GM18873 (cell line): ENCODE results near the gene MRPL41.
"Not testable (repeated sequence)": the region's sequence is repeated elsewhere in the genome, so short reads cannot be mapped to it uniquely, and the experiment has no call there.

Source experiments
- ATAC-seq: cut with Tn5 transposase; IDR thresholded peaks from one replicate; pipeline ENCODE4 v1.9.1; 2021; ENCODE audit warnings: mild to moderate bottlenecking, moderate library complexity, moderate number of reproducible peaks; ENCODE audit not compliant: unreplicated experiment, low FRiP score

The MRPL41 gene

GRCh38 chr9:137581361-137582285, 29.9 kb downstream of the MRPL41 start:
- no peak for ATAC-seq

GRCh38 chr9:137582286-137582860, 30.7 kb downstream of the MRPL41 start:
- ATAC-seq, result no peak

GRCh38 chr9:137583347-137583746, 31.7 kb downstream of the MRPL41 start:
- ATAC-seq, result no peak

- no peak for ATAC-seq
These were observed 32.3 kb downstream of the MRPL41 start for GRCh38 chr9:137583957-137584356.

GRCh38 chr9:137586854-137587253, 35.2 kb downstream of the MRPL41 start:
- ATAC-seq, result no peak

- no peak for ATAC-seq
These were observed 36.6 kb downstream of the MRPL41 start for GRCh38 chr9:137588311-137588710.

GRCh38 chr9:137588891-137589290, 37.2 kb downstream of the MRPL41 start:
- ATAC-seq, result no peak

GRCh38 chr9:137589441-137590122, 37.9 kb downstream of the MRPL41 start:
- ATAC-seq, result no peak

GRCh38 chr9:137590123-137590468, 38.4 kb downstream of the MRPL41 start:
- no peak for ATAC-seq

GRCh38 chr9:137590469-137591383, 39.0 kb downstream of the MRPL41 start, which contains the start of gene ZMYND19:
Gene ZMYND19, minus strand, starts transcription at chr9:137590512. Its CDS starts 249 bp downstream, at chr9:137590263.
- peak; percentile 57 for ATAC-seq

- ATAC-seq, result no peak
These were observed 41.1 kb downstream of the MRPL41 start for GRCh38 chr9:137592767-137593166.

GRCh38 chr9:137593176-137593575, 41.5 kb downstream of the MRPL41 start:
- no peak for ATAC-seq

GRCh38 chr9:137596577-137596976, 44.9 kb downstream of the MRPL41 start:
- not testable (repeated sequence) for ATAC-seq

GRCh38 chr9:137598943-137599342, 47.3 kb downstream of the MRPL41 start:
- no peak for ATAC-seq
